ENCODE data around the gene C6orf136. TPM values are rescaled to one million over a fixed set of nuclear protein-coding genes. Genes with fewer than 3 reads are reported as not detected.
A peak's percentile ranks its signal among the peaks of the same experiment; 100 is the strongest.

The C6orf136 gene
- polyA plus RNA-seq, 1 donor (not counting 4 experiments of a cell fraction or from before 2014, with no cell fraction given): 7.8 TPM

- peaks cover 36% of the 10 kb centered on the region for H3K4me1 ChIP-seq (ENCODE audit: control insufficient read depth, extremely low read depth, insufficient read depth, low read length)
Observed at GRCh38 chr6:30689985-30690384, 43.1 kb downstream of the C6orf136 start.

GRCh38 chr6:30690403-30691207 lies 43.7 kb downstream of the C6orf136 start, which contains the start of gene NRM:
Gene NRM, minus strand, starts transcription at chr6:30690984. Its CDS starts 10 bp downstream, at chr6:30690974.
- Histone ChIP-seq H3K9me3 (ENCODE audit: control insufficient read depth, low read depth, low read length) (no peaks in the 10 kb centered on the region), H3K4me1 (ENCODE audit: control insufficient read depth, extremely low read depth, insufficient read depth, low read length) (peaks cover 40% of the 10 kb centered on the region), H3K9me1 (ENCODE audit: control insufficient read depth, extremely low read depth, insufficient read depth, low read length) (no peaks in the 10 kb centered on the region), H3K27me3 (ENCODE audit: control insufficient read depth, extremely low read depth, insufficient read depth, low read length) (no peaks in the 10 kb centered on the region), H3K27ac (ENCODE audit: control insufficient read depth, insufficient read depth, low read length) (peak within 1 kb of the TSS; percentile 72), H4K20me1 (ENCODE audit: control insufficient read depth, extremely low read depth, insufficient read depth, low read length) (no peaks in the 10 kb centered on the region), H3K4me2 (ENCODE audit: control insufficient read depth, extremely low read depth, insufficient read depth, low read depth, low read length) (peak within 1 kb of the TSS; percentile 98), H3K4me3 (ENCODE audit: control insufficient read depth in 2 of 3, extremely low read depth in 1 of 3, insufficient read depth in 2 of 3, low read depth in 1 of 3, low read length in 3 of 3) (peak within 1 kb of the TSS; percentile 45 to 93 (median 91)), H3K36me3 (ENCODE audit: control insufficient read depth in 2 of 2, extremely low read depth in 1 of 2, insufficient read depth in 2 of 2, low read length in 2 of 2) (peaks cover 0 to 5% of the 10 kb centered on the region in 2 experiments), H3K79me2 (ENCODE audit: control insufficient read depth, insufficient read depth, low read length) (peaks cover 36% of the 10 kb centered on the region), H2AFZ (ENCODE audit: control insufficient read depth, low read length) (peak within 1 kb of the TSS; percentile 100), H3K9ac (ENCODE audit: control insufficient read depth, extremely low read depth, insufficient read depth, low read length) (peak within 1 kb of the TSS; percentile 85)
- FAIRE-seq: peak; percentile 48
- no peak for DNase-seq (ENCODE audit: low read depth, low spot score)
- dilution Hi-C loops (cut with MboI; ENCODE audit: extremely low pct_ligation_motif_present, low sequenced_read_pairs): no loop called here
- TF ChIP-seq EZH2 (IDR thresholded peaks at IDR 0.05; ENCODE audit: low read length) (no peak), CTCF (optimal IDR thresholded peaks at IDR 0.05 in 1 of 3, IDR thresholded peaks at IDR 0.05 in 1 of 3, conservative IDR thresholded peaks at IDR 0.05 in 1 of 3; ENCODE audit: extremely low read depth in 1 of 3, insufficient read depth in 2 of 3, low read length in 3 of 3) (no peak)

More at GRCh38 chr6:30689985-30690384, 43.1 kb downstream of the C6orf136 start:
- DNase-seq (ENCODE audit: low read depth, low spot score) (no peak), FAIRE-seq (no peak)
- Histone ChIP-seq H2AFZ (ENCODE audit: control insufficient read depth, low read length) (no peak overlapping the region), H3K9ac (ENCODE audit: control insufficient read depth, extremely low read depth, insufficient read depth, low read length) (peak overlapping the region; percentile 85), H3K9me1 (ENCODE audit: control insufficient read depth, extremely low read depth, insufficient read depth, low read length) (no peaks in the 10 kb centered on the region), H3K79me2 (ENCODE audit: control insufficient read depth, insufficient read depth, low read length) (peaks cover 42% of the 10 kb centered on the region), H3K9me3 (ENCODE audit: control insufficient read depth, low read depth, low read length) (no peaks in the 10 kb centered on the region), H3K4me3 (ENCODE audit: control insufficient read depth in 2 of 3, extremely low read depth in 1 of 3, insufficient read depth in 2 of 3, low read depth in 1 of 3, low read length in 3 of 3) (peak overlapping the region; percentile 45 to 93 (median 91)), H4K20me1 (ENCODE audit: control insufficient read depth, extremely low read depth, insufficient read depth, low read length) (no peaks in the 10 kb centered on the region), H3K27ac (ENCODE audit: control insufficient read depth, insufficient read depth, low read length) (peak overlapping the region; percentile 72), H3K27me3 (ENCODE audit: control insufficient read depth, extremely low read depth, insufficient read depth, low read length) (no peaks in the 10 kb centered on the region), H3K4me2 (ENCODE audit: control insufficient read depth, extremely low read depth, insufficient read depth, low read depth, low read length) (peak overlapping the region; percentile 98), H3K36me3 (ENCODE audit: control insufficient read depth in 2 of 2, extremely low read depth in 1 of 2, insufficient read depth in 2 of 2, low read length in 2 of 2) (peaks cover 0 to 7% of the 10 kb centered on the region in 2 experiments)
- dilution Hi-C loops (cut with MboI; ENCODE audit: extremely low pct_ligation_motif_present, low sequenced_read_pairs): no loop called here
- TF ChIP-seq CTCF (optimal IDR thresholded peaks at IDR 0.05 in 1 of 3, IDR thresholded peaks at IDR 0.05 in 1 of 3, conservative IDR thresholded peaks at IDR 0.05 in 1 of 3; ENCODE audit: extremely low read depth in 1 of 3, insufficient read depth in 2 of 3, low read length in 3 of 3) (no peak), EZH2 (IDR thresholded peaks at IDR 0.05; ENCODE audit: low read length) (no peak)

Measured in keratinocyte (primary cell).